Neural progenitor cell (in vitro differentiated cells): ENCODE data around the gene SIDT2. TPM values are rescaled to one million over a fixed set of nuclear protein-coding genes. Genes with fewer than 3 reads are reported as not detected.

Experiments used
- DNase-seq: peaks from one replicate; pipeline ENCODE4 v3.0.0-alpha.2; 2016; ENCODE audit warnings: low spot score
- H2AFZ ChIP-seq: fragments of 200-600 bp; sonication (generic); replicated peaks from 2 replicates; pipeline ENCODE4 v1.6.1; 2016; ENCODE audit warnings: antibody characterized with exemption
- H3F3A ChIP-seq: fragments of 200-600 bp; sonication (generic); 2 replicates; pipeline ENCODE4 v1.6.1; 2016; ENCODE audit warnings: antibody characterized with exemption, low read depth
- H3K27ac ChIP-seq: fragments of 200-600 bp; sonication (generic); 2 replicates; pipeline ENCODE4 v1.5.1; 2016; ENCODE audit warnings: mild to moderate bottlenecking
- H3K27me3 ChIP-seq: fragments of 200-600 bp; sonication (generic); 2 replicates; pipeline ENCODE4 v1.6.1; 2016; ENCODE audit warnings: mild to moderate bottlenecking, moderate library complexity
- H3K36me3 ChIP-seq: fragments of 200-600 bp; sonication (generic); 2 replicates; pipeline ENCODE4 v1.5.1; 2016
- H3K4me1 ChIP-seq: fragments of 200-600 bp; sonication (generic); 2 replicates; pipeline ENCODE4 v1.6.1; 2016; ENCODE audit warnings: mixed run types
- H3K4me2 ChIP-seq: fragments of 200-600 bp; sonication (generic); 2 replicates; pipeline ENCODE4 v1.6.1; 2016
- H3K4me3 ChIP-seq: fragments of 200-600 bp; sonication (generic); 2 replicates; pipeline ENCODE4 v1.5.1; 2016
- H3K79me2 ChIP-seq: fragments of 200-600 bp; sonication (generic); 2 replicates; pipeline ENCODE4 v1.6.1; 2016; ENCODE audit warnings: low read depth
- H3K9ac ChIP-seq: fragments of 200-600 bp; sonication (generic); 2 replicates; pipeline ENCODE4 v1.6.1; 2016
- H3K9me3 ChIP-seq: fragments of 200-600 bp; sonication (generic); 2 replicates; pipeline ENCODE4 v1.5.1; 2016; ENCODE audit warnings: low read depth
- H4K20me1 ChIP-seq: fragments of 200-600 bp; sonication (generic); 2 replicates; pipeline ENCODE4 v1.6.1; 2016; ENCODE audit warnings: low read depth
- H3K27ac Mint-ChIP-seq: 3 replicates; pipeline ENCODE4 v1.8.0; 2021; ENCODE audit warnings: mixed read lengths
- H3K27me3 Mint-ChIP-seq: 2 replicates; pipeline ENCODE4 v1.8.0; 2022; ENCODE audit warnings: low read depth, mild to moderate bottlenecking, inconsistent platforms, moderate library complexity, mixed read lengths; ENCODE audit not compliant: insufficient read depth
- H3K36me3 Mint-ChIP-seq: 3 replicates; pipeline ENCODE4 v1.8.0; 2021; ENCODE audit warnings: mixed read lengths
- H3K4me1 Mint-ChIP-seq: 3 replicates; pipeline ENCODE4 v1.8.0; 2021; ENCODE audit warnings: mixed read lengths
- H3K4me3 Mint-ChIP-seq: 3 replicates; pipeline ENCODE4 v1.8.0; 2021; ENCODE audit warnings: mild to moderate bottlenecking, moderate library complexity, mixed read lengths
- H3K9me3 Mint-ChIP-seq: 3 replicates; pipeline ENCODE4 v1.8.0; 2020; ENCODE audit warnings: mixed read lengths
- CTCF ChIP-seq: fragments of 200-600 bp; sonication (generic); IDR thresholded peaks from 2 replicates; pipeline ENCODE4 v1.5.1; 2017; ENCODE audit warnings: antibody characterized with exemption, mild to moderate bottlenecking
- EZH2 ChIP-seq: fragments of 200-600 bp; sonication (generic); IDR thresholded peaks from 2 replicates; pipeline ENCODE4 v1.6.1; 2017; ENCODE audit warnings: antibody characterized with exemption, mild to moderate bottlenecking, moderate library complexity
- EZH2phosphoT487 ChIP-seq: fragments of 200-600 bp; sonication (generic); IDR thresholded peaks from 2 replicates; pipeline ENCODE4 v1.6.1; 2017; ENCODE audit warnings: antibody characterized with exemption
- total RNA-seq: library from RNA; depleted of rRNA; stranded (reverse); fragments of >200 nt; gene quantifications from 2 replicates; pipeline ENCODE4 v1.2.3, GENCODE V29; 2015; ENCODE audit warnings: low replicate concordance

The SIDT2 gene
- total RNA-seq, 1 donor from 2014 or later = 13.3 TPM

- H3K4me2 ChIP-seq = no peak overlapping the region
- H3K4me1 ChIP-seq = peaks cover 8% of the 10 kb centered on the region
- Mint-ChIP-seq H3K9me3 (no peaks in the 10 kb centered on the region), H3K27ac (no peak overlapping the region), H3K36me3 (peaks cover 12% of the 10 kb centered on the region), H3K4me3 (no peak overlapping the region), H3K27me3 (peaks cover 2% of the 10 kb centered on the region), H3K4me1 (peaks cover 12% of the 10 kb centered on the region)
- TF ChIP-seq CTCF (no peak), EZH2phosphoT487 (no peak), EZH2 (no peak)
- H3K36me3 ChIP-seq = no peaks in the 10 kb centered on the region
- no peak overlapping the region for H3K27ac ChIP-seq
- H3K4me3 ChIP-seq = no peak overlapping the region
- peaks cover 13% of the 10 kb centered on the region for H3F3A ChIP-seq
- H3K9ac ChIP-seq = no peak overlapping the region
- H4K20me1 ChIP-seq = no peaks in the 10 kb centered on the region
- no peak overlapping the region for H2AFZ ChIP-seq
- no peaks in the 10 kb centered on the region for H3K9me3 ChIP-seq
- DNase-seq = no peak
- H3K79me2 ChIP-seq = no peaks in the 10 kb centered on the region
- no peaks in the 10 kb centered on the region for H3K27me3 ChIP-seq
Observed at GRCh38 chr11:117193130-117194020, 14.8 kb downstream of the SIDT2 start.

DNA sequence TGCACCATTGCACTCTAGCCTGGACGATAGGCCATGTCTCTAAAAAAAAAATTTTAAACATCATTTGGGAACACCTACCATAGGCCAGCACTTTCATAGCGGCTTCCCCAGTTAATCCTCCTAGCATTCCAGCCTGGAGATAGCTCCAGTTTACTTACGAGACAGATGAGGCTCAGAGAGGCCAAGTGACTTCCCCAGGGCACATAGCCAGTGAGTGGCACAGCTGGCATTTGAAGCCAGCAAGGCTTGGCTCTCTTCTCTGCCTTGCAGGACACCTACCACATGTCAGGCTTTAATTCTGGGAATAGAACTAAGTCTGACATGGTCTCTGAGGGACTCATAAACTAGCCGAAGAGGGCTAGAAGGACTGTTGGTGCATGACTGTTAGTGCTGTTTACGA lies 15.7 kb downstream of the SIDT2 start:
- Mint-ChIP-seq H3K4me1 (peaks cover 17% of the 10 kb centered on the region), H3K36me3 (peaks cover 10% of the 10 kb centered on the region), H3K4me3 (no peak overlapping the region), H3K27ac (peak overlapping the region; percentile 8), H3K27me3 (peaks cover 2% of the 10 kb centered on the region), H3K9me3 (no peaks in the 10 kb centered on the region)
- no peak for DNase-seq
- Histone ChIP-seq H3K79me2 (no peaks in the 10 kb centered on the region), H3K4me1 (peaks cover 15% of the 10 kb centered on the region), H3K4me2 (no peak overlapping the region), H3K27ac (no peak overlapping the region), H3K36me3 (no peaks in the 10 kb centered on the region), H3K9ac (no peak overlapping the region), H3K27me3 (no peaks in the 10 kb centered on the region), H3K4me3 (no peak overlapping the region), H3K9me3 (no peaks in the 10 kb centered on the region), H2AFZ (no peak overlapping the region), H4K20me1 (no peaks in the 10 kb centered on the region), H3F3A (peaks cover 21% of the 10 kb centered on the region)
- TF ChIP-seq EZH2 (no peak), CTCF (no peak), EZH2phosphoT487 (no peak)

DNA sequence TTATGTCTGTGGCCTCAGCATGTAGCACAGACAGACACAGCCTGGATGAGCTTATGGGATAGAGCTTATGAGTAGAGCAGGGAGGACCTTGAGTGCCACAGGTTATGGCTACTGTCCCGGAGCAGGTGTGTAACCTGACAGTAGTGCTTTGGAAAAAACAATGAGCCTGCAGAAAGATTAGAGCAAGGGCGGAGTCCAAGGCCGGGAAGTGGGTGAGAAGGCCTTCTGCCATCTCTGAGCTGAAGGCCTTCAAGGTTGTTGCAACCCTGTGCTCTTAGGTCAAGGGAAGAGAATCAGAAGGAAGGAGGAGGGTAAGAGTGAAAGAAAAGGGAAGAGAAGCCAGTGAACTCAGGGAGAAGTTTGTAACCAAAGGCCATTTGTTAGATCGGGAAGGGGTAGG lies 16.7 kb downstream of the SIDT2 start:
- Mint-ChIP-seq H3K4me1 (peaks cover 25% of the 10 kb centered on the region), H3K9me3 (no peaks in the 10 kb centered on the region), H3K36me3 (peaks cover 10% of the 10 kb centered on the region), H3K4me3 (no peak overlapping the region), H3K27ac (peak overlapping the region; percentile 73), H3K27me3 (peaks cover 2% of the 10 kb centered on the region)
- H2AFZ ChIP-seq = no peak overlapping the region
- H3K4me2 ChIP-seq = no peak overlapping the region
- H3K27ac ChIP-seq = no peak overlapping the region
- H3K4me3 ChIP-seq = no peak overlapping the region
- no peak for TF ChIP-seq EZH2phosphoT487
- TF ChIP-seq CTCF = no peak
- no peak for TF ChIP-seq EZH2
- no peaks in the 10 kb centered on the region for H4K20me1 ChIP-seq
- DNase-seq = no peak
- H3K27me3 ChIP-seq = no peaks in the 10 kb centered on the region
- peaks cover 25% of the 10 kb centered on the region for H3K4me1 ChIP-seq
- H3K36me3 ChIP-seq = no peaks in the 10 kb centered on the region
- peaks cover 26% of the 10 kb centered on the region for H3F3A ChIP-seq
- no peaks in the 10 kb centered on the region for H3K9me3 ChIP-seq
- no peak overlapping the region for H3K9ac ChIP-seq
- no peaks in the 10 kb centered on the region for H3K79me2 ChIP-seq
